Measurements from ENCODE around the gene C1orf232.

The C1orf232 gene

DNA sequence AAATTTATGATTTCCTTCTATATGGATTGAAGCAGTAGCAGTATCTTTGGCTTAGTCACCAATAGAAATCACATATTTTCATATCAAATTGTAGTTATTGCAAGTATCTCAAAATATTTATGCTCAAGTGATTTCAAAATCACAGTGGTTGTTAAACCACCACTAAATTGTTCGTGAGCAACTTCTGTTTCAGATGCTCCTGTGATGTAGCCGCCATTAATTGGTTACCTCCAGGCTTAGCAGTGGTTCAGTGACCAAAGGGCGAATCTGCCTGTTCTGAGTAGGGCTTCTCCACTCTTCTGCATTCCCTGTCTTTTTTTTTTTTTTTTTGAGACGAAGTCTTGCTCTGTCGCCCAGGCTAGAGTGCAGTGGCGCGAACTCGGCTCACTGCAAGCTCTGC is 6.6 kb upstream of the C1orf232 start:
- DNase-seq: no peak

DNA sequence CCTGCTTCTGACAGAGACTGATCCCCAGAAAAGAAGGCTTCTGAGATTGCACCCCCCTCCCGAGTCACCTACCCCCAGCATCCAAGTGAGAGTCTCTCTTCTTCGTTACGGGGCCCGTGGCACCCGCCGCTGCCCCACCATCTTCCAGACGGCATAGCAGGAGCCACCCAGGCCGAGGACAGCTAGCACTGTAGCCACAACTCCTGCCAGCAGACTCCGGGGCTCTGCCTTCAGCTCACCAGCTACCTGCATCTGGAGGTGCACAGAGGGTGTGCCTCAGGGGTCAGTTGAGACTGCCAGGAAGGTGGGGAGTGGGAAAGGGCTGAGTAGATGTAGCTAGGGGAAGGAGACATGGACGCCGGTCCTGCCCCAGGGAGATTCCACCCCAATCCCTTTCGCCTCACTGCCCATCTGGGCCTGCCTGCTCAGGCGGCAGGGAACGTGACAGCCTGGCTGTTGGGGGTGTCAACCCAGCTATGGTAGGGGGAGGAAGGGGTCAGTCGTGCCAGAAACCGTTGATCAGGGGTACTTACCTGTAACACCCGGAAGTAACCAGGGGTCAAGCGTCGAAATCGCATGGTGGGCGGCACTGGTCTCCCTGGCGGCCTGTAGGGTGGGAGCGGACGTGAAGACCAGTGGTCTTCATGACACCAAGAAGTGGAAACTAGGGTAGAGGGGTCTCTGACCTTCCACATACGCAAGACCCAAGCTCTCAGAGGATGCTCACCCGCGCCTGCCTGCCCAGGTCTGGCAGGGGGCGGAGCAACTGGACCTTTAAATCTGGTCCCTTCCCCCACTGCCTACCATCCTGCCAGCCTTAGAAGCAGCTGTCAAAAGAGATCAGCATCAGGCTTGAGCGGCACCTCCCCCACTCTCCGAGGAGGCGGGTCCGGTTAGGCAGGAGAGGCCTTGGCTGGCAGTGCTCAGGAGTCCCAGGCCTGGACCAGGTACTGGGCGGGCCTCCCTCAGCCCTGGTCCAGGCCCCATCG is 2.6 kb upstream of the C1orf232 start, which contains the start of gene ZNF593OS:
TSS of gene ZNF593OS (minus strand) at position 749 of the 989 bp plus-strand sequence. CDS start at position 578, 171 bp downstream.
- no peak for DNase-seq

DNA sequence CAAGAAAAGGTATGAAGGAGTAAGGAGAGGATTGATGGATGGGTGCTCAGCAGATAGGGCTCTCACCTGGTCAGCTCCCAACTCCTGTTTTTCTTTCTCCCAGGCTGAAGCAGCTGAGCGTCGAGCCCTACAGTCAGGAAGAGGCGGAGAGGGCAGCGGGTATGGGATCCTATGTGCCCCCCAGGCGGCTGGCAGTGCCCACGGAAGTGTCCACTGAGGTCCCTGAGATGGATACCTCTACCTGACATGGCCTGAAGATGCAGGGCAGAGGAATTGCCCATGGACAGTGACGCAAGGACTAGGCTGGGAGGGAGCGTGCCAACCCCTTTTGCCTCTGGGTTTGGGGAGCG is 1.7 kb upstream of the C1orf232 start:
- DNase-seq: no peak

DNA sequence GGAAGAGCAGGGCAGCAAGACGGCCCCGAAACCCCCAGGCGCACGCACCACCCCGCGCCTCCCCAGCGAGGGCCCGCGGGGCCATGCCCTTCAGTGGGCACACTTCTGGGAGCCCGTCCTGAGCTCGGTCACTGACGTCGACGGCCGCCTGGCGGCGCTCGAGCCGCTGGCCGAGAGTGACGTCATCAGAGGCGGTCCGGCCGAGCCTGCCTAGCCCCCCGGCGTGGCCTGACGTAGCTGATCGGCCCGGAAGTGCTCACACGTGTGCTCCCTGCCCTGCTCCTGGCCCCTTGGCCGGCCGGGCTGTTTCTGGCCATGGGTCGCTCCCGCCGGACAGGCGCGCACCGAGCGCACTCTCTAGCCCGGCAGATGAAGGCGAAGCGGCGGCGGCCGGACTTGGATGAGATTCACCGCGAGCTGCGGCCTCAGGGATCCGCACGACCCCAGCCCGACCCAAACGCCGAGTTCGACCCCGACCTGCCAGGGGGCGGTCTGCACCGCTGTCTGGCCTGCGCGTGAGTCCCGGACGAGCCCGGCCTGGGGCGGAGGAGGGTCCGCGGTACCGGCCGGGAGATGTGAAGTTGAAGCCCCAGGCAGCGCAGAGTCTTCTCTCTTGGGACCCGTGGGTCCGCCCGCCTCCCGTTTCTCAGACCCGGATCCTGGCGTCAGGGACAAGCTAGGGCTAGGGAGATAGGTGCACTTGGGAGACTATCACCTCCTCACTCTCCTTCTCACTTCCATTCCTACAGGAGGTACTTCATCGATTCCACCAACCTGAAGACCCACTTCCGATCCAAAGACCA is 1.1 kb upstream of the C1orf232 start, which contains the start of gene ZNF593:
TSS of gene ZNF593 (plus strand) at position 240 of the 803 bp plus-strand sequence. CDS start at position 316, 76 bp downstream.
- DNase-seq: peak; percentile 57

DNA sequence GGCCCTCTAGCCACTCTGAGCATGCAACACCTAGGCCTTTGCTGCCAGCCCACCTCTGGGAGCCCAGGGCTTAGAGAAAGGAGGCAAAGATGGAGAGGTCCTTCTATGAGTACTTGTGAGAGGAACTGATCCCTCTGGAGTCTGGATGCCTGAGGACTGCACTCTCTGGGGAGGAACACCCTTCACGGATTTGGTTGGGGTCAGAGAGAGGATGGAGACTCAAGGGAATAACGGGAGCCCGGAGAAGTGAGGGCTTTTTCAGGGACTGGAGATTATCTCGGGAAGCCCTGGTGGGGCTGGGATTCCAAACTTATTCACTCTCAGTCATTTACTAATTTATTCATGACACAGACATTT is 413 bp upstream of the C1orf232 start:
- no peak for DNase-seq

DNA sequence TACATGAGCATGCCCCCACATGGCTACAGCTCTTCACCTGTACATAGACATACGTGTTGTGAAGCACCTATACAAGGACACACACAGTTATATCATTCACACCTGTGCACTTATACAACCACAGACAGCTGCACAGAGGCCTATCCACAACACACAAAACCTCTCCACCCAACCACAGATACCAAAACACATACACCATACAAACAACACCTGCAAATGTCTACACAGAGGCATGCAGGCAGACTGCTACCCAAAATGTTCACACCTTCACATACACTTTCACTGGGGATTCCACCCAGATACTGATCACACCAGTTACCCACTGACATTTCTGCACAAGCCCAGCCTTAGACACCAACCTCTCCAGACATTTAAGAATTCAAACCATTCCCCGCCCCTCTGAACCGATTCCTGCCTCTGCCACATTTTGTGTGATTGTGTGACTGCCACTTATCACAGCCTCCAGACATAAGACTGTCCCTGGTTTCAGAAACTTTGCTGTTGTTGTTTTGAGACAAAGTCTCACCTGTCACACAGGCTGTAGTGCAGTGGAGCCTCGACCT is 2.0 kb downstream of the C1orf232 start:
- DNase-seq: no peak

DNA sequence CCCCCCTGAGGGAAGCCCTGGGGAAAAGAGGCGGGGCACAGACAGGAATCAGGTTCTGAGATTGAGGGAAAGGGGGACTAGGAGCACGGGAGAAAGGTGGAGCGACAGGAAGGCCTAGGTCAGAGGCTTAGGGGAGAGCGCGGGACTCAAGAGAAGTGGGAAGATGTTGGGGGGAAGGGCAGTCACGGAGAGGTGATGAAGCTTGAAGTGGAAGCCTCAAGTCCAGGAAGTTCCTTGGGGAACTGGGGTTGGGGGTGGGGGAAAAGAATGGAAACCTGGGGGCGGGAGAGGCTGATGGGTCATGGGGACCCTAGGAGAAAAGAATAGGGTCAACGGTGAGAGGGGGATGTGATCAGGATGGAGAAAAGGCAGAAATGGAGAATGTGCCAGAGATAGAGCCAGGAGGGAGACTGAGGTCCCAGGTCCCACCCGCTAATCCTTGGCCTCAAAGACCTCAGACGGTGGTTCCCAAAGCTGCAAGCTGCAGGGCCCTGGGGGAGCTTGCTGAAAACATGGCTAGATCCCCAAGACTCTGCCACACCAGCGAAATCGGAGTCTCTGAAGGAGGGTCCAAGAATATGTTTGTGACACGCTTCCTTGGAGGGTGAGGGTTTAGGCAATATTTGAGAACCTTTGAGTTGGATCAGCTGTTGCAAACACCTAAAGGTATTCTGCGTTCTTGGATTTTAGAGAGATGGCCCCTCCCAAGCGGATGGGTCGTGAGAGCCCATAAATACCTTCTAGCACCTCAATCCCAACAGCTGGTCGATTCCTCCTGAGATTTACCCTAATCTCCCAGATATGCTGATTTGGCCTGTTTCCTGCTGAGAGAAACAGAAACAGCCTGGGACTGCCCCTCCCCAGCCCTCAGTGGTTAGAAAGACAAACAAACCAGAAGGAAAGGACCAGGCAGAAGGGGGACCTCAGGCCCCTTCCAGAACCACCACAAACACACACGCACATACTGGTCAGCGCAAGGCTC is 3.6 kb downstream of the C1orf232 start:
- DNase-seq: no peak

DNA sequence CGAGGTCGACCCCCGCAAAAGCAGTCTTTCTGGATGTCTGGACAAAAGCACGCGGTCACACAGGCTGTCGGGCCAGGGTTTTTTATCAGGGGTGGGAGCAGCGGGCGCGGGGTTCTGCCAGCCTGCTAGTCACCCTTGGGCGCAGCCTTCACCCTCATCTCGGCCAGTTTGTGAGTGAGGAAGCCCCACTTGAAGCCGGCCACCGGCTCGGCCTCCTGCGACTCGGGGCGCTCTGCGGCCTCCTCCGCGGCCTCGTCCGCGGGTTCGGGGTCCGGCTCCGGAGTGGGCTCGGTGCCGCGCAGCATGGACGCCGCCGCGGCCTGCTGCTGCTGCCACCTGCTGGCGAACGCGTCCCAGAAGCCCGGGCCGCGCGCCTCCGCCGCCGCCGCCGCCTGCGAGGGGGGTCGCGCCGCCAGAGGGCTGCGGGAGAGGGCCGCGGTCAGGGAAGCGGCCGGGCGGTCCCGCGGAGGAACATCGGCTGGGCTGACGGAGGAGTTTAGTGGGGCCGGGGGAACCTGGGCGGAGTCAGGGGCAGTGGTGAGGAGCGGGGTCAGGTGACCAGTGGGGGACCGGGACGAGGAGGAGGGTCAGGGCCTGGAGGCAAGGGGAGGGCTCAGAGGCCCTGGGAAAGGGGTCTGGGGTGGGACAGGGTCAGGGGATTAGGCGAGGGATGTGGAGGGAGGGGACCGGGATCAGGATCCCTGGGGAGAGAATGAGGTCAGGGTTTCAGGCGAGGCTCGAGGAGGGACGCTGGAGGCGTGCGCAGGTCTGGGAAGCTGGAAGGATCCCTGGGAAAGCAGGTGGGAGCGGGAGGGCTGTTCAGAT is 4.5 kb downstream of the C1orf232 start:
- no peak for DNase-seq

DNA sequence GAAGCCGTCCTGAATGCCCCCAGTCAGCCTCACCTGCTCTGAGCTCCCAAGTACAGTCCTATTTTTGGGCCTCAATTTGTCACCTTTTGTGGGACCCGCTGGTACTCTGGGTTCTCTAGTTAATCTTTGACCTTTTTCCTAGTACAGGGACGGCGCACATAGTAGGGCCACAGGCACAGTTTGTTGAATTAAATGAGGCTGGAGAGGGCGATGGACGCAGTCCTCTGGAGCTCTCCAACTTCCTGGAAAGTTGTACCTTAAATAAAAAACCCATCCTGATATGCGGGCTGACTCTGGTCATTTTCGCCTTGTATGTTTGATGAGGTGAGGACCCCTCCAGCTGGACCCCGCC is 5.1 kb downstream of the C1orf232 start:
- no peak for DNase-seq

DNA sequence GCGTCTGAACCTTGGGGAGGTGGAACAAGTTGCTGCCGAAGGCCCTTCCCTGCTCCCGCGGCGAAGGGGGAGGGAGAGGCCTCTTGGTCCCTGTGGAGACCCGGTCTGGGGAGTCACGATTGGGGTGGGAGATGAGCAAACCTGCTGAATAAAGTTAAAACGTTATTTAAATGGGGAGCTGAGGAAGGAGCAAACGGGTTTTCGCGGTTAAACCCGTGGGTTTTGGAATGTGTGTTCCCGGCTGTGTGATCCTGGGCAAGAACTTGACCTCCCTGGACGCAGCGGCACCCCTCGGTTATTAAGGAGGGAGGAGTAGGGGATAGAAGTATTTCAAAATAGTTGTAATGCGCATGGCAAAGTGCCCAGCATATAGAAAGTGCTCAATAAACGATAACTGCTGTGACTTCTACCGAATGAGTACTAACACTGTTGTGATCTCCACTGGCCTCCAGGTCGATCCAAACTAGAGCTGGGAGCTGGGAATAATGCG is 6.5 kb downstream of the C1orf232 start:
- DNase-seq: no peak

DNA sequence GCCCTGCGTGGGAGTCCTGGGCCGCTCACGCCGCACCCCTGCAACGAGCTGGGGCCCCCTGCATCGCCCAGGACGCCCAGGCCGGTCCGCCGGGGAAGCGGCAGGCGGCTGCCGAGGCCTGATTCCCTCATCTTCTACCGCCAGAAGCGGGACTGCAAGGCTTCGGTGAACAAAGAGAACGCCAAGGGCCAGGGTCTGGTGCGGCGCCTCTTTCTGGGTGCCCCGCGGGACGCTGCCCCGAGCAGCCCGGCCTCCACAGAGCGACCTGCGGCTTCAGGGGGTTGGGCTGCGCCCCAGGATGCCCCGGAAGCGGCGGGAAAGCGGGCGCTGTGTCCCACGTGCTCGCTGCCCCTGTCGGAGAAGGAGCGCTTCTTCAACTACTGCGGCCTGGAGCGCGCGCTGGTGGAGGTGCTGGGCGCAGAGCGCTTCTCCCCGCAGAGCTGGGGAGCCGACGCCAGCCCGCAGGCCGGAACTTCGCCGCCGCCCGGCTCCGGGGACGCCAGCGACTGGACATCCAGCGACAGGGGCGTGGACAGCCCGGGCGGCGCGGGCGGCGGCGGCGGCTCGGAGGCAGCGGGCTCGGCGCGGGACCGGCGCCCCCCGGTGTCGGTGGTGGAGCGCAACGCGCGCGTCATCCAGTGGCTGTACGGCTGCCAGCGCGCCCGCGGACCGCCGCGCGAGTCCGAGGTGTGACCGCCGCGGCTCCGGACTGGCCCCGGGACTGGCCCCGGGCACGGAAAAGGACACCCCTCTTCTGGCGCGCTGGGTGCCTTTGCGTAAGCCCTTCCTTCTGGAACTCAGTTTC is 7.1 kb downstream of the C1orf232 start:
- DNase-seq: no peak

DNA sequence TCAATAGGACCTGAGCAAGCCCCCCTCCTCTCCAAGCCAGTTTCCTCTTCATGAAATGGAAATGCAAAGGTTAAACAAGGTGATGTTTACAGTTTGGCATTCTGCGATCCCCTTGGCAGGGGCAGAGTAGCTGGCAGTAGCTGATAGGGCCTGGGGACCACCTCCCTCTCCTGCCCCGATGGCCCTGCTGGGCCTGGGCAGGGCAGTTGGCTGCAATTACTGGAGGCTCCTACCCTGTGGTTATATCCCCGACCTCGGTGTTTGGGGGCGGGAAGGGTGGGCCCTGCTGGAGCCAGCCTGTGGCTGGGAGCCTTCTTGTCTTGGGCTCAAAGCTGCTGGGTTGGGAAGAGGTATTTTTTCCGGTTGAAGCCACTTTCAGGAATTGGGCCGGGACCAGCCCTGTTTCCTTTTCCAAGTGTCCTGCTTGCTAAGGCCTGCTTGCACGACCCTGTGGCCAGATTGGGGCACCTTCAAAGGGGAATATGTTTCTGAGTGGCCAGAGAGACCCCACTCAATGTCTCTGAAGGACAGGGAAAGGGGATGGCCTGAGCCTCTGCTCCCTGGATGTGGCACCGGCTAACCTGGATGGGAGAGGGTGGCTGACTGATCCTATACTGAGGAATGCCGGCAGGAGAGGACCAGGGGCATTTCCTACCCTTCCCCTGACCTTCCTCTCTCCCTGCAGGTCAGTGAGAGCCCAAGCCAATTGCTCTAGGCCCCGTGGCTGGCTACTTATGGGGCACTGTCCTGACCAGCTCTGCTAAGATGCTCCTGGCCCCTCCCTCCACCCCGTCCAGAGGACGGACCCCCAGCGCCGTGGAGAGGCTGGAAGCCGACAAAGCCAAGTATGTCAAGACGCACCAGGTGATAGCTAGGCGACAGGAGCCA is 8.0 kb downstream of the C1orf232 start:
- DNase-seq: no peak

DNA sequence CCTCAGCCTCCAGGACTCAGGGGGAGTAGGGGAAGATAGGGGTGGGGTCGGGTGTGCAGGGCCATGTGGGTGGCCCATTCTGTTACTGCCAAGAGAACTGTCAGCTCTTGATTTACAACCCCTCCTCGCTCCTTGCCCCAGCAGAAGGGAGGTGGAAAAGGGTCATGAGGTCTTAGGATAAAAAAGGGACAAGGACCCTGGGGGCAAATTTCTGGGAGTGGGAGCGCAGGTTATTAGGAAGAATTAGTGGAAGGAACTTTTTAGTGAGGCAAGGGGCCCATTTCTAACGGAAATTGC is 9.1 kb downstream of the C1orf232 start:
- no peak for DNase-seq

DNA sequence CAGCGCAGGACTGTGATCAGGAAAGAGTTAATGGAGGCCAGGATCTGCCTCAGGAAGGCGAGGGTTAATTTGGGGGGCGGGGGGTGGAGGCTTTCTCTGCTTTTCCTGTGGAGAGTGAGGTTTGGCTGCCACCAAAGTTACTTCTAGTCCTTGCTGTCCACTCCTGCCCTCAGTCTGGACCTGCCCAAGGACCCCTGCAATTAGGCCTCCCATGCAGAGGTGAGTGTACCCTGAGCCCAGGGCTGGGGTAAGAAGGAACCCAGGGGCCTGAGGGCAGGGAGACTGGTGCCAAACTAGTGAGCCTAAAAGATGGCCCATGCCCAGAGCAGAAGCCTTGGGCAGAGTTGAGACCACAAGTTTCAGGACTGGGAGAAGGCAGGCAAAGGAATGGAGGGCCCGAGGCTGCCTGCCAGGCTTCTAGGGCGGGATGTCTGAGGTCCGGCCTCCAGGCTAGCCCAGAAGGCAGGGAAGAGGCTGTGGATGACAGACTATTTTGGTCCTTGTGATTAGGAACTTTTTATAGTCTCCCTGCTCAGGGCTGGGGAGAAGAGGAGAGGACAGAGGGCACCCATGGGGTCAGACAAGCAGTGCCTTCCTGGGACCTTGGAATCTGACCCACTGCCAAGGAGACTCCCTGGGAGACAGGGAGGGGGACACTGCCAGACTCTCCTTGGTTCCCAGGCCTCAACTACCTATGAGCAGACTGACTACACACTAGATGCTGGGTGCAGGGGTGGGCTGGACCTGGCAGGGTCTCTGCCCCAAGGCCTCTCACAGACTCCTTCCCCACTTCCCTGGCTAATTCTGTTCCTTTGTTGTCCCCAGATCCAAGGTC is 9.6 kb downstream of the C1orf232 start, which contains the start of gene FAM110D:
TSS of gene FAM110D (plus strand) at position 172 of the 835 bp plus-strand sequence. CDS start 2,213 bp downstream, outside the sequence.
- DNase-seq: no peak

DNA sequence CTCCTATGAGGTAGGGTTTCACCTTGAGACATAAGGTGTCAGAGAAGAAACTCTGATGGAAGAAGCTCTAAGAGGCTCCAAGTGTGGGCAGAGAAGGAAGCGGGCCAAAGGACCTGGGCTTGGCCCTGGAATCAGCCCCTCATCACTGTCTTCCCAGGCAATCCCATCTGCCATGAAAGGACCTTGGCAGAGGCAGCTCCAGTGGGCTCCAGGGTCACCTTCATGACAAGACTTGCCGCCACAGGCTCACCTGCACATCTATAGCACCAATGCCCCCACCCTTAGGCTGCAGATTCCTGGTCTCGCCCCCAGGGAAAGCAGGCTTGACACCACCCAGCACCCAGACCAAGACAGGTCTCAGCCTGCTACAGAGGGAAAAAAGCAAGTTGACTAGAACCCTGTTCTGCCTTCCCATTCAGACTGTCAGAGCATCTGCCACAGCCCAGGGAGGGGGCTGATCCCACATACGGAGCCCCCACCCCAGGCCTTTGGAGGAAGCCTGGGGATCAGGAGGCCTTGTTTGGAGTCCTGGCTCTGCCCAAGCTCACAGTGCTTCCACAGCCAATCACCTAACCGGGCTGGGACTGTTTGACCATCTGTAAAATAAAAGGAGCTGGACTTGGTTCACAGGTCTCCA is 10.4 kb downstream of the C1orf232 start:
- DNase-seq: no peak

DNA sequence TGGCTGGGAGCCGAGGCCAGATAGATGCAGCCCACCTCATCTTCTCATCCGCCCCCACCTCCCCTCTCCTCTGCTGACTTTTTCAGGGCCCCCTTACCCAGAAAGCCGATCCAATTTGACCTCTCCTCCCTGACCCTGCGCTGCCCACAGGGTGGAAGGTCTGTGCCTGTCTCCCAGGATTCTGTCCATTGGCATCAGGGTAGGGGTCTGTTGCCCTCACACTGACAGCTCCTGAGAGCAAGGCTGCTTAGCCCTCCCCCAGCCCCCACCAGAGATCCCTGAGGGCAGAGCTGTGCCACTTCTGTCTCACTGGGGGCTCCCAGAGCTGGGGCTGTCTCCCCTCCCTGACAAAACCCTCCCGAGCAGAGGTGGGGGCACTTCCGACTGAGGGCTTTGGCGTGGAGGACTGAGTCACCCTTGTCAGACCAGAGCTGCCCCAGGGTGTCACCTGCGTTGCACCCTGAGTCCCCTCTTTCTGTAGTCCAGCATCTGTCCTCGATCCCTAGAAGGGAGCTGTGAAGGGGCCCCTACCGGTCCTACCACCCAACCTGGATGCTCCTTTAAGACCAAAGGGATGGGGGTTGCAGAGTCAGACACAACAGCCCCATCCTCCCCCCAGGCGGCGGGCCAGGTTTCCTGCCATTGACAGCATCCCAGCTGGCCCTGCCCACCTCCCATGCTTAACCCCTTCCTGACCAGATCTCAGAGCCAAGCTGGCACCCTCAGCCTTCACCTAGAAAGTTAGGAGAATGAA is 12.3 kb downstream of the C1orf232 start:
- DNase-seq: no peak

Measured in NCI-H1694 treated with DMSO at 0.1 percent for 48 hours (cell line).